Neural progenitor cell (in vitro differentiated cells): Measurements from ENCODE around the gene UBE2J1.

Source experiments
- EZH2phosphoT487 ChIP-seq: fragments of 200-600 bp; sonication (generic); IDR thresholded peaks from 2 replicates; pipeline ENCODE4 v1.6.1; 2017; ENCODE audit warnings: antibody characterized with exemption
- TF ChIP-seq, protein P1 (sequence below): fragments of 200-600 bp; sonication (generic); IDR thresholded peaks from 2 replicates; pipeline ENCODE4 v1.5.1; 2017; ENCODE audit warnings: antibody characterized with exemption, mild to moderate bottlenecking

DNA sequence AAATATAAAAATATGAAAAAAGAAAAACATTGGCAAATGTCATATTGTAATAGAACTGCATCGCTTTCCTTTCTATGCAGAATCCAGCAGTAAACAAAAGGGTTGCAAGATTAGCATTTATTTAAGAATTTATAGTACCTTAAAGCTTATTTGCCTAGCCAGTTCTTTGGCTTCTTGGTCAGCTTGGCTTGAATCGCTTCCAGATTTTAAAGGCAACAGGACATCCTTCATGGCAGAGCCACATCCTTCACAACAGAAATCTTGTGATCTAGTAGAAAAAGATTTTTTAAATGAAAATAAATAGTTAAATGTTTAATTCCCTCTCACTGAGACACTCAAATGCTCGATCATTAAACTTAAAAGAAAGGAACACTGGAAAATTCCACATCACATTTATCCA is 17.4 kb downstream of the UBE2J1 start:
- TF ChIP-seq, protein P1, sequence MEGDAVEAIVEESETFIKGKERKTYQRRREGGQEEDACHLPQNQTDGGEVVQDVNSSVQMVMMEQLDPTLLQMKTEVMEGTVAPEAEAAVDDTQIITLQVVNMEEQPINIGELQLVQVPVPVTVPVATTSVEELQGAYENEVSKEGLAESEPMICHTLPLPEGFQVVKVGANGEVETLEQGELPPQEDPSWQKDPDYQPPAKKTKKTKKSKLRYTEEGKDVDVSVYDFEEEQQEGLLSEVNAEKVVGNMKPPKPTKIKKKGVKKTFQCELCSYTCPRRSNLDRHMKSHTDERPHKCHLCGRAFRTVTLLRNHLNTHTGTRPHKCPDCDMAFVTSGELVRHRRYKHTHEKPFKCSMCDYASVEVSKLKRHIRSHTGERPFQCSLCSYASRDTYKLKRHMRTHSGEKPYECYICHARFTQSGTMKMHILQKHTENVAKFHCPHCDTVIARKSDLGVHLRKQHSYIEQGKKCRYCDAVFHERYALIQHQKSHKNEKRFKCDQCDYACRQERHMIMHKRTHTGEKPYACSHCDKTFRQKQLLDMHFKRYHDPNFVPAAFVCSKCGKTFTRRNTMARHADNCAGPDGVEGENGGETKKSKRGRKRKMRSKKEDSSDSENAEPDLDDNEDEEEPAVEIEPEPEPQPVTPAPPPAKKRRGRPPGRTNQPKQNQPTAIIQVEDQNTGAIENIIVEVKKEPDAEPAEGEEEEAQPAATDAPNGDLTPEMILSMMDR = no peak
- TF ChIP-seq EZH2phosphoT487 = no peak
